GM23338 (cell line): ENCODE data around the gene NUB1.

Experiments used
- CREB1 ChIP-seq: fragments of 250-450 bp; sonication (Bioruptor Pico); IDR thresholded peaks from 2 replicates; pipeline ENCODE4 v1.5.0; 2020; ENCODE audit warnings: low read depth, mild to moderate bottlenecking, moderate library complexity
- ETS1 ChIP-seq: IDR thresholded peaks from 2 replicates; pipeline ENCODE4 v1.6.1; 2016; ENCODE audit warnings: antibody characterized with exemption
- EZH2 ChIP-seq: fragments of 200-600 bp; sonication (generic); IDR thresholded peaks from one replicate; pipeline ENCODE4 v1.8.0; 2017; ENCODE audit warnings: antibody characterized with exemption, mild to moderate bottlenecking, low read depth; ENCODE audit not compliant: unreplicated experiment
- EZH2phosphoT487 ChIP-seq: fragments of 200-600 bp; sonication (generic); IDR thresholded peaks from one replicate; pipeline ENCODE4 v1.8.1; 2018; ENCODE audit warnings: antibody characterized with exemption; ENCODE audit not compliant: unreplicated experiment
- JUNB ChIP-seq: IDR thresholded peaks from one replicate; pipeline ENCODE4 v1.6.1; 2016; ENCODE audit warnings: antibody characterized with exemption; ENCODE audit not compliant: unreplicated experiment
- NANOG ChIP-seq: IDR thresholded peaks from 2 replicates; pipeline ENCODE4 v1.6.1; 2016; ENCODE audit warnings: antibody characterized with exemption, borderline replicate concordance
- POLR2AphosphoS5 ChIP-seq: IDR thresholded peaks from 2 replicates; pipeline ENCODE4 v1.6.1; 2016; ENCODE audit warnings: antibody characterized with exemption, low read depth
- ZNF114 ChIP-seq: fragments of 250-450 bp; sonication (Bioruptor Pico); IDR thresholded peaks from 2 replicates; pipeline ENCODE4 v1.5.0; 2020; ENCODE audit warnings: mild to moderate bottlenecking, moderate library complexity
- ZNF331 ChIP-seq: fragments of 250-450 bp; sonication (Bioruptor Pico); IDR thresholded peaks from 2 replicates; pipeline ENCODE4 v1.5.0; 2020; ENCODE audit warnings: low read depth, mild to moderate bottlenecking, moderate library complexity
- TF ChIP-seq, protein P1 (sequence below), 2 experiments: fragments of 200-600 bp in 1 of 2; sonication (generic) in 1 of 2; conservative IDR thresholded peaks; 2 replicates each; pipeline versions ENCODE4 v1.5.1 to v1.6.1; 2016 to 2017; ENCODE audit warnings: antibody characterized with exemption in 2 of 2, low read depth in 2 of 2, mild to moderate bottlenecking in 2 of 2, moderate library complexity in 1 of 2
- TF ChIP-seq, protein P2 (sequence below): IDR thresholded peaks from one replicate; pipeline ENCODE4 v1.6.1; 2018; ENCODE audit warnings: antibody characterized with exemption; ENCODE audit not compliant: unreplicated experiment

DNA sequence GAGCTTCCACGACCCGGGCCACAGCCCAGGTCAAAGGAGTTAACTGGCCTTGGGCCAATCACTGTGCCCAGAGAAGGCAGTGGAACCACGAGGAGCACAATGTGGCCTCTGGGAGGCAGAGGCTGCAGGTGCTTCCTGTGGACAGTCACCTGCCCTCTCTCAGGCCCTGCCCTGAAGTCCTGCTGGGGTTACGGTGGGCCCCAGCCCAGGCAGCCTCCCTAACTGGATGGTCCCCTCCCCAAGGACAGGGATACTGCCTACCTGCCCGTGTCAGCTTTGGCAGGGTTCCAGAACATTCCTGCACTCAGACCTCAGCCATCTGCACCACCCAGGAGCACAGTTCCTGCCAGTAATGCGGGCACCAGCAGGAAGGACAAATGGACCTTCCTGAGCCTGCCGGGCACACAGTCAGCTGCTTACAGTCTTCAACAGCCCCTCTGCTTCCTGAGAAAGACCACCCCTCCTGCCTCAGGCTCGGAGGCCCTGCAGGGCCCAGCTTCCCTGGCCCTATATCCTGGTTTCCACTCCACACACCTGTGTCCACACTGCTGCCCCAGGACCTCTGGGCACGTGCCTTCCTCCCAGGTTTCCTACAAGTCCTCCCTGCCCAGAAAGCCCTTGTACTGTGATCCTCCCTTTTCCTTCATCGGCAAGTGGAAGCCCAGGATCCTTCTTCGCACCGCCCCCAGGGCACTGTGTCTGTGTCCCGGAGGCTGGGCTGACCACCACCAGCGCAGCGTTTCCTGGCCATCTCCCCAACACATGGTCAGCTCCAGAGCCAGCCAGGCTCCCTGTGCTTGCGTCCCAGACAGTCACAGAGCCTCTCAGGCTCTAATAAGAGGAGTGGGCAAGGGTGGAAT, 44.9 kb downstream of the NUB1 start:
- no peak for TF ChIP-seq ZNF114 (CRISPR knock-in tag)
- TF ChIP-seq, protein P1, sequence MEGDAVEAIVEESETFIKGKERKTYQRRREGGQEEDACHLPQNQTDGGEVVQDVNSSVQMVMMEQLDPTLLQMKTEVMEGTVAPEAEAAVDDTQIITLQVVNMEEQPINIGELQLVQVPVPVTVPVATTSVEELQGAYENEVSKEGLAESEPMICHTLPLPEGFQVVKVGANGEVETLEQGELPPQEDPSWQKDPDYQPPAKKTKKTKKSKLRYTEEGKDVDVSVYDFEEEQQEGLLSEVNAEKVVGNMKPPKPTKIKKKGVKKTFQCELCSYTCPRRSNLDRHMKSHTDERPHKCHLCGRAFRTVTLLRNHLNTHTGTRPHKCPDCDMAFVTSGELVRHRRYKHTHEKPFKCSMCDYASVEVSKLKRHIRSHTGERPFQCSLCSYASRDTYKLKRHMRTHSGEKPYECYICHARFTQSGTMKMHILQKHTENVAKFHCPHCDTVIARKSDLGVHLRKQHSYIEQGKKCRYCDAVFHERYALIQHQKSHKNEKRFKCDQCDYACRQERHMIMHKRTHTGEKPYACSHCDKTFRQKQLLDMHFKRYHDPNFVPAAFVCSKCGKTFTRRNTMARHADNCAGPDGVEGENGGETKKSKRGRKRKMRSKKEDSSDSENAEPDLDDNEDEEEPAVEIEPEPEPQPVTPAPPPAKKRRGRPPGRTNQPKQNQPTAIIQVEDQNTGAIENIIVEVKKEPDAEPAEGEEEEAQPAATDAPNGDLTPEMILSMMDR (conservative IDR thresholded peaks at IDR 0.05; ENCODE audit: low read depth in 2 of 2) = no peak
- TF ChIP-seq, protein P2, sequence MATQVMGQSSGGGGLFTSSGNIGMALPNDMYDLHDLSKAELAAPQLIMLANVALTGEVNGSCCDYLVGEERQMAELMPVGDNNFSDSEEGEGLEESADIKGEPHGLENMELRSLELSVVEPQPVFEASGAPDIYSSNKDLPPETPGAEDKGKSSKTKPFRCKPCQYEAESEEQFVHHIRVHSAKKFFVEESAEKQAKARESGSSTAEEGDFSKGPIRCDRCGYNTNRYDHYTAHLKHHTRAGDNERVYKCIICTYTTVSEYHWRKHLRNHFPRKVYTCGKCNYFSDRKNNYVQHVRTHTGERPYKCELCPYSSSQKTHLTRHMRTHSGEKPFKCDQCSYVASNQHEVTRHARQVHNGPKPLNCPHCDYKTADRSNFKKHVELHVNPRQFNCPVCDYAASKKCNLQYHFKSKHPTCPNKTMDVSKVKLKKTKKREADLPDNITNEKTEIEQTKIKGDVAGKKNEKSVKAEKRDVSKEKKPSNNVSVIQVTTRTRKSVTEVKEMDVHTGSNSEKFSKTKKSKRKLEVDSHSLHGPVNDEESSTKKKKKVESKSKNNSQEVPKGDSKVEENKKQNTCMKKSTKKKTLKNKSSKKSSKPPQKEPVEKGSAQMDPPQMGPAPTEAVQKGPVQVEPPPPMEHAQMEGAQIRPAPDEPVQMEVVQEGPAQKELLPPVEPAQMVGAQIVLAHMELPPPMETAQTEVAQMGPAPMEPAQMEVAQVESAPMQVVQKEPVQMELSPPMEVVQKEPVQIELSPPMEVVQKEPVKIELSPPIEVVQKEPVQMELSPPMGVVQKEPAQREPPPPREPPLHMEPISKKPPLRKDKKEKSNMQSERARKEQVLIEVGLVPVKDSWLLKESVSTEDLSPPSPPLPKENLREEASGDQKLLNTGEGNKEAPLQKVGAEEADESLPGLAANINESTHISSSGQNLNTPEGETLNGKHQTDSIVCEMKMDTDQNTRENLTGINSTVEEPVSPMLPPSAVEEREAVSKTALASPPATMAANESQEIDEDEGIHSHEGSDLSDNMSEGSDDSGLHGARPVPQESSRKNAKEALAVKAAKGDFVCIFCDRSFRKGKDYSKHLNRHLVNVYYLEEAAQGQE = no peak
- no peak for TF ChIP-seq NANOG
- TF ChIP-seq POLR2AphosphoS5 = no peak
- no peak for TF ChIP-seq EZH2
- TF ChIP-seq EZH2phosphoT487 = no peak
- no peak for TF ChIP-seq CREB1 (CRISPR knock-in tag)
- no peak for TF ChIP-seq ZNF331 (CRISPR knock-in tag)
- no peak for TF ChIP-seq JUNB
- no peak for TF ChIP-seq ETS1
